B cell (primary cell): ENCODE results near the gene MSH5. TPM values are rescaled to one million over a fixed set of nuclear protein-coding genes. Genes with fewer than 3 reads are reported as not detected.
A peak's percentile ranks its signal among the peaks of the same experiment; 100 is the strongest.

Source experiments
- ATAC-seq: fragments of 200-7000 bp; cut with Tn5 transposase; one replicate; pipeline ENCODE4 v1.10.0; 2021; ENCODE audit warnings: low read depth, mild to moderate bottlenecking, moderate number of reproducible peaks, moderate library complexity
- CTCF ChIA-PET: fragments of 350-600 bp; sonication (Branson Sonifier 250); formaldehyde crosslinking; loops from one replicate; lab custom pipeline; 2021; ENCODE audit warnings: antibody characterized with exemption, inconsistent platforms; lab: Charles Lee
- POLR2A ChIA-PET: fragments of 350-600 bp; sonication (Branson Sonifier 250); formaldehyde crosslinking; loops from one replicate; lab custom pipeline; 2021; ENCODE audit warnings: antibody characterized with exemption; lab: Charles Lee
- DNase-seq: peaks from one replicate; pipeline ENCODE4 v3.0.0; 2013
- H2AFZ ChIP-seq: 2 replicates; pipeline ENCODE4 v1.6.1; 2012; ENCODE audit warnings: mild to moderate bottlenecking, low read depth, low read length; ENCODE audit not compliant: insufficient read depth, poor library complexity, severe bottlenecking
- H3K27ac ChIP-seq, 2 donors: 1 replicate in 1 of 2; 2 replicates in 1 of 2; pipeline ENCODE4 v1.5.1; 2012 to 2013; ENCODE audit warnings: low read length in 2 of 2, mild to moderate bottlenecking in 2 of 2, moderate library complexity in 1 of 2
- H3K27me3 ChIP-seq, 4 experiments: fragments of 200-600 bp in 1 of 4; sonication (generic) in 1 of 4; replicated peaks in 1 of 4; 1 replicate in 2 of 4; 2 replicates in 2 of 4; pipeline versions ENCODE4 v1.6.1 to v1.7.0; 2013 to 2016; ENCODE audit warnings: low read length in 3 of 4, mild to moderate bottlenecking in 2 of 4, mixed read lengths in 1 of 4, moderate library complexity in 1 of 4; ENCODE audit not compliant: insufficient read depth in 4 of 4, control insufficient read depth in 3 of 4; ENCODE audit errors: control extremely low read depth in 1 of 4
- H3K36me3 ChIP-seq, 2 experiments: replicated peaks in 1 of 2; 1 replicate in 1 of 2; 2 replicates in 1 of 2; pipeline versions ENCODE4 v1.6.1 to v1.7.1; 2013; ENCODE audit warnings: low read length in 1 of 2; ENCODE audit not compliant: insufficient read depth in 2 of 2, control insufficient read depth in 1 of 2; ENCODE audit errors: control extremely low read depth in 1 of 2, extremely low read depth in 1 of 2
- H3K4me1 ChIP-seq, 2 donors: fragments of 200-600 bp in 1 of 2; sonication (generic) in 1 of 2; 1 replicate in 1 of 2; 2 replicates in 1 of 2; pipeline versions ENCODE4 v1.5.1 to v1.6.1; 2013 to 2017; ENCODE audit warnings: low read length in 2 of 2; ENCODE audit not compliant: control insufficient read depth in 2 of 2, insufficient read depth in 2 of 2
- H3K4me2 ChIP-seq: replicated peaks from 2 replicates; pipeline ENCODE3; 2012; ENCODE audit warnings: mild to moderate bottlenecking, low read depth, low read length; ENCODE audit not compliant: poor library complexity, severe bottlenecking
- H3K4me3 ChIP-seq, 5 experiments: fragments of 200-600 bp in 1 of 5; sonication (generic) in 1 of 5; 1 replicate in 3 of 5; 2 replicates in 2 of 5; pipeline versions ENCODE4 v1.5.1 to v1.7.0; 2011 to 2016; ENCODE audit warnings: low read length in 4 of 5, mild to moderate bottlenecking in 4 of 5, low read depth in 2 of 5, control low read depth in 1 of 5, moderate library complexity in 1 of 5; ENCODE audit not compliant: insufficient read depth in 1 of 5; ENCODE audit errors: control extremely low read depth in 1 of 5, extremely low read depth in 1 of 5
- H3K79me2 ChIP-seq: fragments of 200-600 bp; sonication (generic); one replicate; pipeline ENCODE4 v1.6.0; 2016; ENCODE audit warnings: low read length; ENCODE audit not compliant: control insufficient read depth, insufficient read depth
- H3K9ac ChIP-seq: fragments of 200-600 bp; sonication (generic); 2 replicates; pipeline ENCODE4 v1.6.1; 2017; ENCODE audit warnings: mild to moderate bottlenecking, low read length, moderate library complexity
- H3K9me3 ChIP-seq, 3 donors: one replicate each; pipeline versions ENCODE4 v1.6.1 to v1.7.1; 2013; ENCODE audit warnings: low read length in 2 of 3; ENCODE audit not compliant: control insufficient read depth in 2 of 3, insufficient read depth in 1 of 3; ENCODE audit errors: control extremely low read depth in 1 of 3
- H4K20me1 ChIP-seq: 2 replicates; pipeline ENCODE4 v1.6.0; 2012; ENCODE audit warnings: mild to moderate bottlenecking, low read length; ENCODE audit not compliant: insufficient read depth, control insufficient read depth, poor library complexity, severe bottlenecking
- H3K27ac Mint-ChIP-seq: one replicate; pipeline ENCODE4 v1.8.0; 2021; ENCODE audit warnings: mixed read lengths
- H3K27me3 Mint-ChIP-seq: one replicate; pipeline ENCODE4 v1.8.0; 2021; ENCODE audit warnings: mixed read lengths
- H3K4me1 Mint-ChIP-seq: one replicate; pipeline ENCODE4 v1.8.0; 2021; ENCODE audit warnings: mixed read lengths
- H3K4me3 Mint-ChIP-seq: one replicate; pipeline ENCODE4 v1.8.0; 2021; ENCODE audit warnings: mixed read lengths
- H3K9me3 Mint-ChIP-seq: one replicate; pipeline ENCODE4 v1.8.0; 2022; ENCODE audit warnings: mixed read lengths; ENCODE audit not compliant: insufficient read depth
- CTCF ChIP-seq: fragments of 200-600 bp; IDR thresholded peaks from one replicate; pipeline ENCODE4 v1.8.0; 2022; ENCODE audit warnings: antibody characterized with exemption, mild to moderate bottlenecking
- EZH2 ChIP-seq: IDR thresholded peaks from 2 replicates; pipeline ENCODE4 v1.6.1; 2012; ENCODE audit warnings: borderline replicate concordance, low read depth, mild to moderate bottlenecking, moderate library complexity, low read length; ENCODE audit not compliant: insufficient read depth, poor library complexity, severe bottlenecking
- WGBS: methylation state at CpG from one replicate; pipeline ENCODE4 v1.1.5; 2013; ENCODE audit warnings: missing lambda C conversion rate; ENCODE audit not compliant: insufficient coverage; 5-methylcytosine and 5-hydroxymethylcytosine counted together
- intact Hi-C: fragments of 100-400 bp; cut with micrococcal nuclease; formaldehyde crosslinking; loops from one replicate; pipeline ENCODE4 v1.10.0; 2022
- polyA plus RNA-seq: library from polyadenylated mRNA; depleted of rRNA; stranded (reverse); fragments of >200 nt; gene quantifications from 2 replicates; pipeline ENCODE4 v1.2.3, GENCODE V29; 2012
- total RNA-seq, 2 donors: library from RNA; stranded (reverse); fragments of 120-200 nt in 1 of 2; gene quantifications; 1 replicate in 1 of 2; 2 replicates in 1 of 2; pipeline versions ENCODE4 v1.2.3 to v1.2.4, GENCODE V29; 2013 to 2022

MSH5 gene
- total and polyA plus RNA-seq, 2 donors (not counting 1 experiment from before 2014, with no cell fraction given), result 49.9 to 51.6 TPM

GRCh38 chr6:31723245-31723979, 16.4 kb upstream of the MSH5 start, which contains the start of gene MPIG6B:
TSS of gene MPIG6B (plus strand) at chr6:31723373. CDS start at chr6:31723384, 11 bp downstream.
- peak within 1 kb of the TSS in 2 of 5 experiments; percentile 8 to 12 for H3K4me3 ChIP-seq
- peaks cover 31 to 39% of the 10 kb centered on the region in 2 donors for H3K4me1 ChIP-seq
- H3K79me2 ChIP-seq, result peaks cover 5% of the 10 kb centered on the region
- H3K9me3 ChIP-seq, result no peaks in the 10 kb centered on the region
- intact Hi-C loops, result no loop called here
- H3K27ac ChIP-seq, result peak within 1 kb of the TSS in 1 of 2 donors; percentile 27
- ATAC-seq (no peak), DNase-seq (no peak)
- no peaks in the 10 kb centered on the region for H3K9me3 Mint-ChIP-seq
- no peaks in the 10 kb centered on the region for H3K27me3 Mint-ChIP-seq
- ChIA-PET POLR2A (interaction anchor here (0.5 to 1.5 kb wide), 3 partner anchors 29 to 162 kb away, joined by 4 to 8 read pairs (median 8); no protein-coding TSS in a partner anchor), CTCF (interaction anchor here (0.9 to 1.1 kb wide), 2 partner anchors 15 to 39 kb away, joined by 3 to 6 read pairs; no protein-coding TSS in a partner anchor)
- peak within 1 kb of the TSS; percentile 64 for H2AFZ ChIP-seq
- no peak within 1 kb of the TSS for H3K9ac ChIP-seq
- TF ChIP-seq EZH2, result no peak
- no peak for TF ChIP-seq CTCF
- no peaks in the 10 kb centered on the region for H4K20me1 ChIP-seq
- peaks cover 46% of the 10 kb centered on the region for H3K4me1 Mint-ChIP-seq
- peaks cover 0 to 18% of the 10 kb centered on the region in 2 experiments for H3K36me3 ChIP-seq
- no peaks in the 10 kb centered on the region for H3K27me3 ChIP-seq
- peak within 1 kb of the TSS; percentile 2 for H3K4me3 Mint-ChIP-seq
- peak within 1 kb of the TSS; percentile 58 for H3K4me2 ChIP-seq
- WGBS, result 51% methylated on average over 36 of the region's 46 CpGs
- peak within 1 kb of the TSS; percentile 53 for H3K27ac Mint-ChIP-seq
